Naive thymus-derived CD8-positive, alpha-beta T cell (primary cell): ENCODE results near the gene MTR. TPM values are rescaled to one million over a fixed set of nuclear protein-coding genes. Genes with fewer than 3 reads are reported as not detected.

Source experiments
- ATAC-seq, 2 donors: fragments of 150-1000 bp; cut with Tn5 transposase in 1 of 2; sonication (Bioruptor Pico), chemical (Tn5 transposase) in 1 of 2; 1 replicate in 1 of 2; 2 replicates in 1 of 2; pipeline ENCODE4 v1.10.0; 2021; ENCODE audit warnings: mild to moderate bottlenecking in 2 of 2, moderate library complexity in 2 of 2
- POLR2A ChIA-PET: fragments of 350-600 bp; sonication (Branson Sonifier 250); formaldehyde crosslinking; loops from one replicate; lab custom pipeline; 2021; ENCODE audit warnings: antibody characterized with exemption; lab: Charles Lee
- DNase-seq, 10 donors: peaks; one replicate each; pipeline versions ENCODE4 v3.0.0 to v3.0.0-alpha.2; 2020 to 2022
- H3K27ac Mint-ChIP-seq, 10 donors: one replicate each; pipeline ENCODE4 v1.8.0; 2020 to 2022; ENCODE audit warnings: mild to moderate bottlenecking in 10 of 10, mixed read lengths in 10 of 10, moderate library complexity in 4 of 10, inconsistent platforms in 1 of 10
- H3K27me3 Mint-ChIP-seq, 5 donors: one replicate each; pipeline ENCODE4 v1.8.0; 2021 to 2022; ENCODE audit warnings: mixed read lengths in 5 of 5
- H3K36me3 Mint-ChIP-seq, 3 donors: one replicate each; pipeline ENCODE4 v1.8.0; 2020 to 2022; ENCODE audit warnings: mixed read lengths in 3 of 3, mild to moderate bottlenecking in 2 of 3, inconsistent platforms in 1 of 3
- H3K4me1 Mint-ChIP-seq, 4 donors: one replicate each; pipeline ENCODE4 v1.8.0; 2021 to 2022; ENCODE audit warnings: mixed read lengths in 4 of 4
- H3K4me3 Mint-ChIP-seq, 10 donors: one replicate each; pipeline ENCODE4 v1.8.0; 2020 to 2022; ENCODE audit warnings: mild to moderate bottlenecking in 10 of 10, mixed read lengths in 10 of 10, moderate library complexity in 6 of 10, inconsistent platforms in 1 of 10
- H3K9me3 Mint-ChIP-seq, 9 donors: one replicate each; pipeline ENCODE4 v1.8.0; 2020 to 2022; ENCODE audit warnings: mixed read lengths in 9 of 9, mild to moderate bottlenecking in 3 of 9, inconsistent platforms in 1 of 9, moderate library complexity in 1 of 9
- polyA plus RNA-seq, 3 donors: library from polyadenylated mRNA; unstranded; fragments of 300-500 nt; fragmentation: Illumina TruSeq; gene quantifications; one replicate each; pipeline ENCODE4 v1.2.3, GENCODE V29; 2021
- total RNA-seq, 8 experiments: library from RNA in 2 of 8; stranded (reverse) in 2 of 8; gene quantifications; one replicate each; pipeline ENCODE4 v1.2.3 and lab custom pipeline; 2021 to 2026

Gene MTR
- total and polyA plus RNA-seq, 5 experiments from 2014 or later = 14.8 to 67.9 (median 25.6) TPM

DNA sequence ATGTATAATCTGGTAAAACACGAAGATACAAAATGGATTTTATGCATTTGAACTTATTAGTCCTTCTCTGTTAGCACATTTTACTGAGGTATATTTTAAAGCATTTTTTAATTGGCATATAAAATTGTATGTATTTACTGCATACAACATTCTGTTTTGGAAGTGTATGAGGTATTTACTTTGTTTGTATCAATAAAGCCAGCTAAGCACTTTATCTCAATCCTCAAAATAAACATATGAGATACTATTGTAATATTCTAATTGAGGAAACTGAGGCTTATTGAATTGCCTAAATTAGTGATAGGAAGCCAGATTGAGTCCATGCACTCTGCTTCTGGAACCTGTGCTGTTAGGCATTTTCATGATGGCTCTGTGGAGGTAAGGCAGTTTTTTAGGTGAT is 65.6 kb downstream of the MTR start:
- H3K9me3 Mint-ChIP-seq = peaks cover 0 to 5% (median 0%) of the 10 kb centered on the region in 9 donors
- POLR2A ChIA-PET = interaction anchor here (0.7 kb wide), 2 partner anchors 34 to 41 kb away, joined by 4 to 5 read pairs; no protein-coding TSS in a partner anchor
- no peaks in the 10 kb centered on the region for H3K27me3 Mint-ChIP-seq
- ATAC-seq (no peak), DNase-seq (no peak)
- H3K27ac Mint-ChIP-seq = peak overlapping the region in 8 of 10 donors; percentile 46 to 97 (median 90)
- peaks cover 33 to 84% (median 58%) of the 10 kb centered on the region in 3 donors for H3K36me3 Mint-ChIP-seq
- H3K4me3 Mint-ChIP-seq = peak overlapping the region in 2 of 10 donors; percentile 72 to 84
- peaks cover 27 to 46% (median 38%) of the 10 kb centered on the region in 4 donors for H3K4me1 Mint-ChIP-seq

DNA sequence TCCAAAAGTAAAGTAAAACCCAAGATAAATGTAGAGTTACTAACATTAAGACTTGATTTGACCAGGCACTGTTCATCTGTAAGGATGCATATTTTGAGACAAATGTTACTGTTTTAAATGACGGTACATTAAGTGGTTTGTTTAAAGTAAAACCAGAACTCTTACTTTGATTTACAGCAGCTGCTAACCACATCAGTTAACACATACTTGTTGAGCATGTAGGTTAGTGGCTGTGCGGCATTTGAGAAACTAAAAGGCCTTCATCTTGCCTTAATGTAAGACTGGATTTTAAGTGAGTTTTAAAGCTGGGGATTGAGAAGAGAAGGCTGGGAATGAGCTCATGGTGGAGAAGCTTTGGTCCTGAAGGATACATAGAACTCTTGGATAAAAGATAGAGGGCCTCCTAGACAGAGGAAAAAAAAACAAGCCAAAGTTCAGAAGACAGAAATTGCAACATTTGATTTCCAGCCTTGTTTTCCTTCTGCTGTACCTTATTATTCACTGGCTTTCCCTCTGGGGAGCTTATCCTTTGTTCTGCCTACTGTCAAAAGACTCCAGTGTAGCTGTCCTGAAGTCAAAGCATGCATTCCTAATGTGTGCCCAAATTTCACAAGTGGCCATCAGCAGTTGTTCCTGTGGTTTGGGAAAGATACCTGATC is 66.6 kb downstream of the MTR start:
- DNase-seq = peak in 8 of 10 donors; percentile 13 to 78 (median 50)
- peaks cover 27 to 46% (median 38%) of the 10 kb centered on the region in 4 donors for H3K4me1 Mint-ChIP-seq
- peaks cover 37 to 84% (median 53%) of the 10 kb centered on the region in 3 donors for H3K36me3 Mint-ChIP-seq
- ATAC-seq = peak; percentile 91 to 94
- POLR2A ChIA-PET = interaction anchor here (0.7 to 3.0 kb wide), 3 partner anchors 35 to 66 kb away, joined by 4 to 20 read pairs (median 5); partner anchors contain the start of gene MTR
- H3K27ac Mint-ChIP-seq = peak overlapping the region; percentile 46 to 97 (median 90)
- H3K4me3 Mint-ChIP-seq = peak overlapping the region; percentile 43 to 84 (median 75)
- H3K27me3 Mint-ChIP-seq = no peaks in the 10 kb centered on the region
- H3K9me3 Mint-ChIP-seq = peaks cover 0 to 5% (median 0%) of the 10 kb centered on the region in 9 donors

DNA sequence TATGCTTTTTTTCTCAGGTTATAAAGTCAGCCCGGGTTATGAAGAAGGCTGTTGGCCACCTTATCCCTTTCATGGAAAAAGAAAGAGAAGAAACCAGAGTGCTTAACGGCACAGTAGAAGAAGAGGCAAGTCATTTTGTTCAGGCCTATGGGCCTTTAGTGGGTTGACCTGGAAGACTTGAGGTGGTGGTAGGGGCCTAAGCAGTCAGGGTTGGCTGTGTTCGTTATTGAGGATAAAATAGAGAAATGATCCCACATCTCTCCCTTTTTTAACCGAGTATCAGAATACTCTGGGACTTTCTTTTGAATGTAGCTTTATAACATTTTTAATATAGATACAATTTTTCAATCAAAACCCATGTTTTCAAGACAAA is 67.1 kb downstream of the MTR start:
- ATAC-seq (no peak), DNase-seq (no peak)
- Mint-ChIP-seq H3K27me3 (no peaks in the 10 kb centered on the region), H3K36me3 (peaks cover 35 to 85% (median 50%) of the 10 kb centered on the region in 3 donors), H3K4me3 (peak overlapping the region in 9 of 10 donors; percentile 44 to 84 (median 78)), H3K4me1 (peaks cover 27 to 46% (median 38%) of the 10 kb centered on the region in 4 donors), H3K27ac (peak overlapping the region; percentile 46 to 97 (median 90)), H3K9me3 (peaks cover 0 to 5% (median 0%) of the 10 kb centered on the region in 9 donors)
- POLR2A ChIA-PET = interaction anchor here (3.0 kb wide), 1 partner anchor 67 kb away, joined by 20 read pairs; the partner anchor contains the start of gene MTR

DNA sequence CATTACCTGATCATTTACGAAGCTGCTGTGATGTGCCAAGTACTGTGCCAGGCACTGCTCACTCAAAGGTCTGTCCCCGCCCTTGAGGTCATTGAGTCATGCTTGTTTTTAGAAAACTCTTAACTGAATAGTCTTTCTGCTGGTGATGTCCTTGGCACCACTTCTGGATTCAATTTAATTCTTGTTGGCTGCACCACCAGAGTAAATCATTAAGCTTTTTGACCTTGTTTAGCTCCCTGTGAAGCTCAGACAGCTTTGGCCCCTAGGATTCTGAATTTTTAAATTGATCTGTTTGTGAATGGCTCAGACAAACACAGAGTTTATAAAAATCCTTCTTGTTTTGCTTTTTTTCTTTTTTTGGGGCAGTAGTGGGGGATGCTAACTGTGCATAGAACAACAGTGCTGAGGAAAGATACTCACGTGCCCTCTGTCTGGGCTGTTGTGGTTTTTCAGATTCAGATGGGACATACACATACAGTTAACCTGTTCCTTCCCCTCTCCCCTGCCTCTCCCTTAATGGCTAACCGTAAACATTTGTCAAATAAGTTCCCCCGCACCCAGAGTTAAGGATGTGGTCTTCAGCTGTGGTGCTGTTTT is 67.6 kb downstream of the MTR start:
- POLR2A ChIA-PET = interaction anchor here (3.0 kb wide), 1 partner anchor 67 kb away, joined by 20 read pairs; the partner anchor contains the start of gene MTR
- peaks cover 30 to 85% (median 45%) of the 10 kb centered on the region in 3 donors for H3K36me3 Mint-ChIP-seq
- H3K27me3 Mint-ChIP-seq = no peaks in the 10 kb centered on the region
- peaks cover 27 to 45% (median 36%) of the 10 kb centered on the region in 4 donors for H3K4me1 Mint-ChIP-seq
- ATAC-seq = peak; percentile 68 to 71
- peak overlapping the region; percentile 59 to 97 (median 90) for H3K27ac Mint-ChIP-seq
- H3K4me3 Mint-ChIP-seq = peak overlapping the region; percentile 7 to 84 (median 70)
- DNase-seq = peak in 4 of 10 donors; percentile 22 to 50 (median 36)
- H3K9me3 Mint-ChIP-seq = peaks cover 0 to 5% (median 0%) of the 10 kb centered on the region in 9 donors

DNA sequence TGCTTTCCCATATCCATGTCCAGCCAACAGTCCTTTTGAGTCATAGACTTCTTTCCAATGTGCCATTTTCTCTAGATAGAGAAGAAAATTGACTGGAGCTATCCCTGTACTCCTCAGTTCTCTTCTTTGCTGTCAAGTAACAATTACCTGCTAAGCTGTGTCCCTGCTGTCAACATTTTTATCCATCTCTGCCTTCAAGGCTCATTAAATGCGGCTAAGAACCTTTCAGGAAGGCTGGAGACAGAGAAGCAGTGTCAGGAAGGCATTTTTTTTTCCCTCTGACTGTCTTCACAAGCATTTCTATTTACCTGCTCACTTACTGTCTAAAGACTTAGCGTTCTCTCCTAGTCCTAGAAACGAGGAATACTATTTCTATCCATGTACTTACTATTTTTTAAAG is 69.1 kb downstream of the MTR start:
- POLR2A ChIA-PET = interaction anchor here (3.0 kb wide), 1 partner anchor 69 kb away, joined by 20 read pairs; the partner anchor contains the start of gene MTR
- Mint-ChIP-seq H3K9me3 (peaks cover 0 to 5% (median 0%) of the 10 kb centered on the region in 9 donors), H3K27me3 (no peaks in the 10 kb centered on the region), H3K4me3 (no peak overlapping the region), H3K36me3 (peaks cover 15 to 80% (median 37%) of the 10 kb centered on the region in 3 donors), H3K4me1 (peaks cover 24 to 47% (median 32%) of the 10 kb centered on the region in 4 donors), H3K27ac (peak overlapping the region in 4 of 10 donors; percentile 31 to 65 (median 51))
- DNase-seq (no peak), ATAC-seq (no peak)

DNA sequence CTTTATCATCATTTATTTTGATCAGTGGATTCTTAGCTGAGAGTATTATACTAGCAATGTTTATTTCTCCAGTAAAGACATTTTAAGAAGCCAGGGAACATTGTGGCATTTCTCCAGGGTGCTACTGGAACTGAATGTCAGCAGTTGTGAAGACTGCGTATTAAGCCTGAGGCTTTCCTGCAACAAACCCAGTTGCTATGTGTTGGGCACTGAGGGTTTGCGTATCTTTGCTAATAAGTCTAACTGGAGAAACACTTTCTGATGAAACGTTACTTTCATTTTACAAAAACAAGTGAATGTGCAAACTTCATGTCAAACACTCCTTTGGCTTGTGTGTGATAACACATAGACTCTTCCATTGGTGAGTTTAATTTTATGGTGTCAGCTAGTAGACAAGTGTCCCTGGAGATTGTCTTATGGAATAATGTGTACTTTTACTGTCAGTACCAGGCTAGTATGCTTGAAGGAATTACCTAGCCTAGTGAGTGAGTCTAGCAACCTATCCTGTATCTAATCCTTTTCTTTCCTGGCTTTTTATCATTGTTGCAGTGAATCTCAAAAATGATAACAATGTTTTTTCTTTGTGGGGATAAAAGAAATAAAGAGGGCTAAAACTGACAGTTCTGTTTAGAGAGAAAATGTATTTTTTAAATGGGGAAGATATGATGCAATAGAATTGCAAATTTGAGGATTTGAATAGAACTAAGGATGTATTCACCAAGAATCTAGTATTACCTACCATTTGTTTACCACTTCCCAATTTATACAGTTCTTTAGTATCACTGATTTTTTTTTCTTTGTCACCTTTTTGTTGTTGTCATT is 70.1 kb downstream of the MTR start:
- peak overlapping the region in 9 of 10 donors; percentile 4 to 85 (median 63) for H3K27ac Mint-ChIP-seq
- no peak for ATAC-seq
- POLR2A ChIA-PET = no interaction called here

DNA sequence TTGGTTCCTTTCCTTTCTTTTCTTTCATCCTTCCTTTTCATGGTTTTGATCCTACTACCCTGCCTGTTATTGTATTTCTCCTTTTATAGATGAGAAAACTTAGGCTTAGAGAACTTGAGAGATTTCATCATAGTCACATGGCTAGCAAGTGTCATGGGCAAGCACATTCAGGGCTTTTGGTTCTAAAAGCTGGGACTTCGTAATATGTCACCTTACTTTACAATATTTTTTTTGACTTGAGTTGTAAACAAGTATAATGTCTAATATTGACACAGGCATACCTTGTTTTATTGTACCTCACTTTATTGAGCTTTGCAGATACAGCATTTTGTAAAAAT is 70.7 kb downstream of the MTR start:
- peaks cover 16 to 82% (median 28%) of the 10 kb centered on the region in 3 donors for H3K36me3 Mint-ChIP-seq
- no peak overlapping the region for H3K4me3 Mint-ChIP-seq
- DNase-seq (no peak), ATAC-seq (no peak)
- peak overlapping the region in 6 of 10 donors; percentile 4 to 85 (median 66) for H3K27ac Mint-ChIP-seq
- H3K27me3 Mint-ChIP-seq = no peaks in the 10 kb centered on the region
- POLR2A ChIA-PET = no interaction called here
- peaks cover 23 to 36% (median 31%) of the 10 kb centered on the region in 4 donors for H3K4me1 Mint-ChIP-seq
- H3K9me3 Mint-ChIP-seq = peaks cover 0 to 5% (median 0%) of the 10 kb centered on the region in 9 donors

More for the DNA sequence above, 70.1 kb downstream of the MTR start:
- peaks cover 11 to 78% (median 29%) of the 10 kb centered on the region in 3 donors for H3K36me3 Mint-ChIP-seq
- DNase-seq = no peak
- no peaks in the 10 kb centered on the region for H3K27me3 Mint-ChIP-seq
- H3K4me1 Mint-ChIP-seq = peaks cover 22 to 40% (median 30%) of the 10 kb centered on the region in 4 donors
- H3K4me3 Mint-ChIP-seq = no peak overlapping the region
- H3K9me3 Mint-ChIP-seq = peaks cover 0 to 5% (median 0%) of the 10 kb centered on the region in 9 donors

DNA sequence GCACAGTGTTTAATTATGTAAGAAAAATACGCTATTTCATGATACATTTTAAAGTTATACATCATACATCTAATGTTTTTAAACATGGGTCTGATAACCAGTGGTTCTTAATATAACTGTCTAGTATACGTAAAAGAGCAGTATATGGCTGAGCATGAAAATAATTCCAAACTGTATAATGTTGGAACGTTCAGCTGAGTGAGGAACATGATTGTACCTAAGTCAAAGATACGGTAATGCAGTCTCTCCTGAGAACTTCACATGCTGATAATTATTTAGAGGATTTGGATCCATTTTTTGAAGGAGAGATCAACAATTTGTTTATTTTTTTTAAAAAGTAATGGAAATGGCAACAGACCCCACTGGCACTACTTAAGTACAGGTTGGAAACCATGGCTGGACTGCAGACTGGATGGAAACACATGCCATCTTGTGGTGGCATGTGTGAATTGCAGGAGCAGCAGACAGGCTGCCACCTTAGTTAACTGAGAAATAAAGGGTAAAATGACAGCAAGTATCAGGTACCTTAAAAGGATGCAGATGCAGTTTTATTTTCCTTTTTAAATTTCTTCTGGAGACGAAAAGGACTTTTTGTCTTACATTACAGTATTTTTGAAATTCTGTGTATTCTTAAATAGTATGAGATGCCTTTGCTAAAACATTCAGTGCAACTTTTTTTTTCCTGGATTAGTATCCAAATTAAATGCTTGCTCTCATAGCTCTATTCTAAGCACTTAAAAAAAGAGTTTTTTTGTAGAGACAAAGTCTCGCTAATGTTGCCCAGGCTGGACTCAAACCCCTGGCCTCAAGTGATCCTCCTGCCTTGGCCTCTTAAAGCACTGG is 73.8 kb downstream of the MTR start:
- peak overlapping the region in 1 of 10 donors; percentile 82 for H3K27ac Mint-ChIP-seq
- peaks cover 10 to 85% (median 18%) of the 10 kb centered on the region in 3 donors for H3K36me3 Mint-ChIP-seq
- peaks cover 0 to 9% (median 7%) of the 10 kb centered on the region in 4 donors for H3K4me1 Mint-ChIP-seq

DNA sequence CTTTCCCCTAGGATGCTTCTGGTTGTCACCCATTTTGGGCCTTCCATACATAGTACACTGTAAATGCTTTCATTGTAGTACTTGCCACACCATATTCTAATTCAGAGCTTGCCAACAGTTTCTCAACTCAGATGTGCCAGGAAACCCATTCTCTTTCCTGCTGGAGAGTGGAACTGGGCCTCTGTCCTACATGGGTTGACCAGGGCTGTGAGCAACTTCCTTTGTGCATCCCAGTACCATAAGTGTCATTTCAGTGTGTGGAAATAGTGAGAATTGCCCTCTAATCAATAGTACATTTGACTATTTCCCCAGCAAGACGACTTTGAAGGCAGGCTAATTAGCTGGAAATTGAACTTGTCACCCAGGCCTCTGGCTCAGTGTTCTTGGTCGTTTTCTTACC is 74.8 kb downstream of the MTR start:
- POLR2A ChIA-PET = no interaction called here
- peaks cover 10 to 87% (median 18%) of the 10 kb centered on the region in 3 donors for H3K36me3 Mint-ChIP-seq
- H3K4me1 Mint-ChIP-seq = peaks cover 0 to 6% (median 5%) of the 10 kb centered on the region in 4 donors
- DNase-seq (no peak), ATAC-seq (no peak)
- no peak overlapping the region for H3K4me3 Mint-ChIP-seq
- no peaks in the 10 kb centered on the region for H3K27me3 Mint-ChIP-seq
- H3K27ac Mint-ChIP-seq = no peak overlapping the region
- H3K9me3 Mint-ChIP-seq = no peaks in the 10 kb centered on the region

More for the DNA sequence above, 73.8 kb downstream of the MTR start:
- peak in 9 of 10 donors; percentile 12 to 61 (median 44) for DNase-seq
- no peaks in the 10 kb centered on the region for H3K27me3 Mint-ChIP-seq
- no peak overlapping the region for H3K4me3 Mint-ChIP-seq
- no peaks in the 10 kb centered on the region for H3K9me3 Mint-ChIP-seq
- peak; percentile 73 to 74 for ATAC-seq
- POLR2A ChIA-PET = no interaction called here

DNA sequence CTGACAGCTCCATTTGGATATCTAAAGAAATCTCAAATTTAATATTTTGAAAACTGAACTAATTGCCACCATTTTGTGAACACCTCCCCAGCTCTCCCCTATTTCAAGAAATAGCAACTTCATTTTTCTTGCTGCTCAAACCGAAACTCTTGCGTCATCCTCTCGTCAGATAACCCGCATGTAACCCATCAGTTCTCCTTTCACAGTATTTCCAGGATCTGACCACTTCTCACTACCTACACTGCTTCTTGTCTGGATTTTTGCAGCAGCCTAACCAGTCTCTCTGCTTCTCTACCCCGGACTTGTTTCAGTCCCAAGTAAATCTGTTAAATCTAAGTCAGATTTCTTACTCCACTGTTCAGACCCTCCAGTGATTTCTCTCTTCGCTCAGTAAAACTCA is 75.6 kb downstream of the MTR start:
- POLR2A ChIA-PET = no interaction called here
- Mint-ChIP-seq H3K36me3 (peaks cover 10 to 87% (median 12%) of the 10 kb centered on the region in 3 donors), H3K27ac (peak overlapping the region in 2 of 10 donors; percentile 3 to 28), H3K4me1 (peaks cover 0 to 6% (median 3%) of the 10 kb centered on the region in 4 donors), H3K4me3 (no peak overlapping the region), H3K27me3 (no peaks in the 10 kb centered on the region), H3K9me3 (no peaks in the 10 kb centered on the region)
- ATAC-seq (no peak), DNase-seq (no peak)

DNA sequence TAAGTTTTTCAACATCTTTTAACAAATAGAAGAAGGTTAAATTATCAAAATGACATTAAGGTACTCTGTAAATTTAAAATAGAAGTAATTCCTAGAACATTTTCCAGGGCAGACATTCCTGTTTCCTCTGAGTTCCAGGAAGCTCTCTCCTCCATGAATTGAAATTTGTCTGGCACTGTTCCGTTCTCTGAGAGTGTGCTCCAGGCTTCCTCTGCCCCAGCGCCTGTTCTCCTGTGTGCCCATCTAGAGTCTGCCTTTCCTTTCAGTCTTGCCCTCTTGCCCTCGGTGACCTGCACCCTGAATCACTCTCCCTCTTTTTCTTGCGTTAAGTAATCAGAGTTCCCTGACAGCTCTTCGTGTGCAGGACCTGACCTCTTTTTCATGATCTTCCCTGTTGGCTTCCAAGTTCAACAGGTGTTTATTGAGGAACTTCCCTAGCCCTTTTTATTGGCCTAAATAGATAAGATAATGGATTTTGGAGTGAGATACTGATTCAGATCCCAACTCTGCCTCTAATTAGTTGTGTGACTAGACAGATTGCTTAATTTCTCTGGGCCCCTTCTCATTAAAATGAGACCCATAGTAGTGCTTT is 77.1 kb downstream of the MTR start:
- no peaks in the 10 kb centered on the region for H3K27me3 Mint-ChIP-seq
- H3K4me1 Mint-ChIP-seq = peaks cover 0 to 6% (median 3%) of the 10 kb centered on the region in 4 donors
- DNase-seq (no peak), ATAC-seq (no peak)
- no peak overlapping the region for H3K4me3 Mint-ChIP-seq
- no peaks in the 10 kb centered on the region for H3K9me3 Mint-ChIP-seq
- peak overlapping the region in 1 of 10 donors; percentile 2 for H3K27ac Mint-ChIP-seq
- POLR2A ChIA-PET = no interaction called here
- peaks cover 6 to 87% (median 13%) of the 10 kb centered on the region in 3 donors for H3K36me3 Mint-ChIP-seq
